HepG2 (cell line): ENCODE data around the gene RASA3. TPM values are rescaled to one million over a fixed set of nuclear protein-coding genes. Genes with fewer than 3 reads are reported as not detected.

Source experiments
- ATAC-seq: fragments of 200-7000 bp; cut with Tn5 transposase; 3 replicates; pipeline ENCODE4 v1.9.1; 2020; ENCODE audit warnings: mild to moderate bottlenecking, moderate library complexity
- BruUV-seq: library from RNA; stranded (reverse); fragments of 400-500 nt; replicated peaks from 2 replicates; lab custom pipeline; 2021; lab: Mats Ljungman, UMichigan
- CTCF ChIA-PET: fragments of 300-600 bp; formaldehyde crosslinking; extraction: SDS; loops from one replicate; lab custom pipeline; 2021; ENCODE audit warnings: low total read pairs, inconsistent platforms, low intra/inter-chr PET ratio; lab: Yijun Ruan, JAX
- POLR2A ChIA-PET: fragments of 350-600 bp; sonication (Branson Sonifier 250); formaldehyde crosslinking; loops from one replicate; lab custom pipeline; 2020; ENCODE audit warnings: antibody characterized with exemption, inconsistent platforms; lab: Yijun Ruan, JAX
- DNase-seq: peaks from one replicate; pipeline ENCODE4 v3.0.0-alpha.2; 2015; ENCODE audit warnings: low spot score
- FAIRE-seq: peaks from 3 replicates; lab custom pipeline; 2011; peaks lifted over from hg19 to GRCh38; lab: Jason Lieb, UNC
- H2AFZ ChIP-seq: one replicate; pipeline ENCODE4 v1.6.1; 2011; ENCODE audit warnings: low read length, inconsistent platforms
- H3K27ac ChIP-seq: fragments of 300-600 bp; 3 replicates; pipeline ENCODE4 v1.8.0; 2011; ENCODE audit warnings: mixed run types, mild to moderate bottlenecking, mixed read lengths, low read length, inconsistent platforms; ENCODE audit not compliant: insufficient read depth; ENCODE audit errors: extremely low read length
- H3K27me3 ChIP-seq, 2 experiments: fragments of 200-600 bp in 1 of 2; 2 replicates in 1 of 2; 3 replicates in 1 of 2; pipeline versions ENCODE4 v1.6.0 to v1.8.0; 2011; ENCODE audit warnings: low read length in 2 of 2, mild to moderate bottlenecking in 2 of 2, moderate library complexity in 2 of 2, inconsistent platforms in 1 of 2; ENCODE audit not compliant: insufficient read depth in 2 of 2, control insufficient read depth in 1 of 2
- H3K36me3 ChIP-seq, 2 experiments: fragments of 200-600 bp in 1 of 2; replicated peaks in 1 of 2; 2 replicates in 1 of 2; 3 replicates in 1 of 2; pipeline versions ENCODE4 v1.5.1 to v1.8.0; 2011; ENCODE audit warnings: low read length in 2 of 2, inconsistent platforms in 1 of 2; ENCODE audit not compliant: insufficient read depth in 2 of 2, control insufficient read depth in 1 of 2
- H3K4me1 ChIP-seq: 2 replicates; pipeline ENCODE4 v1.5.1; 2012; ENCODE audit warnings: low read length, inconsistent platforms; ENCODE audit not compliant: insufficient read depth
- H3K4me2 ChIP-seq: 2 replicates; pipeline ENCODE4 v1.6.0; 2011; ENCODE audit warnings: low read depth, low read length, inconsistent platforms
- H3K4me3 ChIP-seq, 3 experiments: fragments of 200-600 bp in 1 of 3; sonication (generic), shearing (Covaris generic) in 1 of 3; replicated peaks in 1 of 3; 2 replicates each; pipeline ENCODE4 v1.5.1; 2011 to 2016; ENCODE audit warnings: low read length in 3 of 3, inconsistent platforms in 2 of 3, low read depth in 2 of 3, mild to moderate bottlenecking in 2 of 3, control low read depth in 1 of 3, mixed read lengths in 1 of 3; ENCODE audit not compliant: insufficient read depth in 1 of 3
- H3K79me2 ChIP-seq: one replicate; pipeline ENCODE4 v1.6.1; 2011; ENCODE audit warnings: low read length, inconsistent platforms; ENCODE audit not compliant: insufficient read depth
- H3K9ac ChIP-seq: 2 replicates; pipeline ENCODE4 v1.6.0; 2011; ENCODE audit warnings: mild to moderate bottlenecking, low read depth, low read length, inconsistent platforms; ENCODE audit not compliant: insufficient read depth
- H3K9me3 ChIP-seq: 2 replicates; pipeline ENCODE4 v1.5.1; 2012; ENCODE audit warnings: mild to moderate bottlenecking, low read length
- H4K20me1 ChIP-seq: 2 replicates; pipeline ENCODE4 v1.6.0; 2011; ENCODE audit warnings: inconsistent platforms, mild to moderate bottlenecking, low read length, moderate library complexity; ENCODE audit not compliant: insufficient read depth
- ARID4A ChIP-seq: sonication (generic); formaldehyde crosslinking; IDR thresholded peaks from 2 replicates; pipeline ENCODE4 v1.5.0; 2020; ENCODE audit warnings: mild to moderate bottlenecking, missing genetic modification reagents, borderline replicate concordance
- CEBPZ ChIP-seq: IDR thresholded peaks from 2 replicates; pipeline ENCODE4 v1.6.1; 2012; ENCODE audit warnings: low read length, improper control_type of control experiment
- KAT7 ChIP-seq: IDR thresholded peaks from 2 replicates; pipeline ENCODE4 v1.6.1; 2018; ENCODE audit warnings: borderline replicate concordance, missing compliant biosample characterization
- MXI1 ChIP-seq: IDR thresholded peaks from 3 replicates; pipeline ENCODE4 v1.6.1; 2012; ENCODE audit warnings: low read depth, low read length, inconsistent platforms, borderline replicate concordance
- ZFX ChIP-seq: sonication (generic); formaldehyde crosslinking; IDR thresholded peaks from 2 replicates; pipeline ENCODE4 v1.4.0; 2020; ENCODE audit warnings: mild to moderate bottlenecking, low read depth, missing genetic modification reagents, moderate library complexity
- ZNF460 ChIP-seq: sonication (generic); formaldehyde crosslinking; IDR thresholded peaks from 2 replicates; pipeline ENCODE4 v1.5.1; 2020; ENCODE audit warnings: missing genetic modification reagents, mild to moderate bottlenecking, borderline replicate concordance
- ZNF513 ChIP-seq: sonication (generic); formaldehyde crosslinking; conservative IDR thresholded peaks from 2 replicates; pipeline ENCODE4 v1.5.0; 2020; ENCODE audit warnings: missing genetic modification reagents
- ZNF558 ChIP-seq: sonication (generic); formaldehyde crosslinking; IDR thresholded peaks from 2 replicates; pipeline ENCODE4 v1.9.0; 2022; ENCODE audit warnings: mild to moderate bottlenecking, missing genetic modification reagents, borderline replicate concordance
- ZNF883 ChIP-seq: sonication (generic); formaldehyde crosslinking; IDR thresholded peaks from 2 replicates; pipeline ENCODE4 v1.5.1; 2020; ENCODE audit warnings: mild to moderate bottlenecking, missing genetic modification reagents; ENCODE audit errors: not compliant biosample characterization
- WGBS: methylation state at CpG from one replicate; pipeline ENCODE4 v1.1.6; 2017; ENCODE audit warnings: low lambda C conversion rate; 5-methylcytosine and 5-hydroxymethylcytosine counted together
- in situ Hi-C: cut with HindIII; loops from 2 replicates; pipeline ENCODE4 v1.10.0; 2017; ENCODE audit warnings: low pct_unique_long_range_greater_than_20kb; ENCODE audit not compliant: extremely low pct_ligation_motif_present
- intact Hi-C: fragments of 100-400 bp; cut with micrococcal nuclease; formaldehyde crosslinking; loops from one replicate; pipeline ENCODE4 v1.10.0; 2022; ENCODE audit not compliant: unreplicated experiment
- polyA plus RNA-seq, 8 experiments: library from polyadenylated mRNA; depleted of rRNA in 3 of 8; stranded (reverse) in 7 of 8; unstranded in 1 of 8; fragments of >200 nt; fragmentation: Illumina TruSeq in 4 of 8; extraction: Trizol in 4 of 8; gene quantifications; 2 replicates each; pipeline versions ENCODE4 v1.2.1 to v1.2.3, GENCODE V29; 2011 to 2016; ENCODE audit warnings: low read depth in 4 of 8, missing spikeins in 1 of 8, mixed read lengths in 1 of 8; ENCODE audit not compliant: insufficient read depth in 1 of 8
- total RNA-seq, 5 experiments: library from RNA; depleted of rRNA; stranded (reverse); fragments of >200 nt; fragmentation: Illumina TruSeq; extraction: Trizol; gene quantifications; 2 replicates each; pipeline ENCODE4 v1.2.3, GENCODE V29; 2016; ENCODE audit warnings: low read depth in 1 of 5

Gene RASA3
- total and polyA plus RNA-seq, 2 of the 13 experiments (the other 11 are each of a cell fraction or from before 2014, with no cell fraction given): 0.05 TPM; not detected in 1

GRCh38 chr13:114080739-114081561, 51.5 kb downstream of the RASA3 start (continued):
- TF ChIP-seq ZFX: no peak
- TF ChIP-seq KAT7: no peak
- no peak for TF ChIP-seq ZNF513 (CRISPR knock-in tag)
- TF ChIP-seq MXI1: no peak

GRCh38 chr13:114079601-114080536, 52.6 kb downstream of the RASA3 start:
- peaks cover 6 to 57% of the 10 kb centered on the region in 2 experiments; a peak in 4 of 5 replicates for H3K27me3 ChIP-seq
- H3K36me3 ChIP-seq: no peaks in the 10 kb centered on the region
- H3K4me2 ChIP-seq: no peak overlapping the region
- BruUV-seq: no TSS peak
- no peak overlapping the region for H3K4me3 ChIP-seq
- no peak overlapping the region for H3K27ac ChIP-seq
- POLR2A ChIA-PET: no interaction called here
- H2AFZ ChIP-seq: no peak overlapping the region
- in situ Hi-C loops (no loop called here), intact Hi-C loops (no loop called here)
- FAIRE-seq (no peak), DNase-seq (no peak), ATAC-seq (no peak)
- no peaks in the 10 kb centered on the region for H3K9me3 ChIP-seq
- WGBS: 0% methylated on average over 5 of the region's 37 CpGs
- no peaks in the 10 kb centered on the region for H3K4me1 ChIP-seq
- CTCF ChIA-PET: no interaction called here
- H3K79me2 ChIP-seq: no peaks in the 10 kb centered on the region
- H4K20me1 ChIP-seq: no peaks in the 10 kb centered on the region
- H3K9ac ChIP-seq: no peak overlapping the region
- no peak for TF ChIP-seq ZNF558
- TF ChIP-seq ZNF883 (CRISPR knock-in tag): no peak
- TF ChIP-seq CEBPZ: no peak
- TF ChIP-seq ARID4A (CRISPR knock-in tag): no peak
- no peak for TF ChIP-seq ZNF460 (CRISPR knock-in tag)
